Ascending aorta (tissue), 2 donors: ENCODE data around the gene KRT6A. TPM values are rescaled to one million over a fixed set of nuclear protein-coding genes. Genes with fewer than 3 reads are reported as not detected.

Source experiments
- DNase-seq, 2 donors: peaks; one replicate each; pipeline ENCODE4 v3.0.0-alpha.2; 2019; ENCODE audit warnings: low spot score in 2 of 2
- H3K27ac ChIP-seq, 2 donors: fragments of 200-600 bp; sonication (generic); one replicate each; pipeline ENCODE4 v1.5.1; 2016 to 2017; ENCODE audit warnings: mild to moderate bottlenecking in 1 of 2
- H3K27me3 ChIP-seq: fragments of 200-600 bp; sonication (generic); one replicate; pipeline ENCODE4 v1.5.1; 2017
- H3K36me3 ChIP-seq, 2 donors: fragments of 200-600 bp; sonication (generic); one replicate each; pipeline ENCODE4 v1.5.1; 2016
- H3K4me1 ChIP-seq, 2 donors: fragments of 200-600 bp; sonication (generic); one replicate each; pipeline ENCODE4 v1.5.1; 2016 to 2017; ENCODE audit warnings: mild to moderate bottlenecking in 1 of 2
- H3K4me3 ChIP-seq, 2 donors: fragments of 200-600 bp; sonication (generic); one replicate each; pipeline ENCODE4 v1.5.1; 2016 to 2017; ENCODE audit warnings: mild to moderate bottlenecking in 1 of 2
- H3K9me3 ChIP-seq, 2 donors: fragments of 200-600 bp; sonication (generic); one replicate each; pipeline ENCODE4 v1.5.1; 2016
- intact Hi-C: fragments of 100-400 bp; cut with DNase I; formaldehyde crosslinking; loops from one replicate; pipeline ENCODE4 v1.15.1; 2023
- total RNA-seq: library from RNA; depleted of rRNA; stranded (reverse); fragments of >200 nt; gene quantifications from one replicate; pipeline ENCODE4 v1.1.0, GENCODE V29; 2016
- TF ChIP-seq, protein P1 (sequence below), 3 experiments: fragments of 200-600 bp in 2 of 3; fragments of 450-650 bp in 1 of 3; sonication (generic) in 2 of 3; IDR thresholded peaks; one replicate each; pipeline ENCODE4 v1.5.1; 2016 to 2019; ENCODE audit warnings: antibody characterized with exemption in 3 of 3, mild to moderate bottlenecking in 1 of 3, moderate library complexity in 1 of 3

The KRT6A gene
- total RNA-seq, 1 donor from 2014 or later, result 3.4 TPM

DNA sequence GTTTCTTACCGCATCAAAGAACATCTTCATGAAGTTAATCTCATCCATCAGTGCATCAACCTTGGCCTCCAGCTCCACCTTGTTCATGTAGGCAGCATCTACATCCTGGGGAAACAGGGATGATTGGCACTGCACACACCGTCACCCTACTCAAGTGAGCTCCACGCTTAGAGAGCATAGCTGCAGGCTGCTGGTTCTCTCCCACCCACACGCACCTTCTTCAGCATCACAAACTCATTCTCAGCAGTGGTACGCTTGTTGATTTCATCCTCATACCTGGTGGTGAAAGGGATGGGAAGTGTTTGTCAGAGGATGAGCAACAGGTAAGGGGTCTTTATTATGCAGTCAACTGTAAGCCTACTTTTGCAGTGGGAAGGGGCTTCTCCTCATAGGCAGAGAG lies 24.8 kb upstream of the KRT6A start:
- H3K4me3 ChIP-seq, result no peak overlapping the region
- DNase-seq, result no peak

DNA sequence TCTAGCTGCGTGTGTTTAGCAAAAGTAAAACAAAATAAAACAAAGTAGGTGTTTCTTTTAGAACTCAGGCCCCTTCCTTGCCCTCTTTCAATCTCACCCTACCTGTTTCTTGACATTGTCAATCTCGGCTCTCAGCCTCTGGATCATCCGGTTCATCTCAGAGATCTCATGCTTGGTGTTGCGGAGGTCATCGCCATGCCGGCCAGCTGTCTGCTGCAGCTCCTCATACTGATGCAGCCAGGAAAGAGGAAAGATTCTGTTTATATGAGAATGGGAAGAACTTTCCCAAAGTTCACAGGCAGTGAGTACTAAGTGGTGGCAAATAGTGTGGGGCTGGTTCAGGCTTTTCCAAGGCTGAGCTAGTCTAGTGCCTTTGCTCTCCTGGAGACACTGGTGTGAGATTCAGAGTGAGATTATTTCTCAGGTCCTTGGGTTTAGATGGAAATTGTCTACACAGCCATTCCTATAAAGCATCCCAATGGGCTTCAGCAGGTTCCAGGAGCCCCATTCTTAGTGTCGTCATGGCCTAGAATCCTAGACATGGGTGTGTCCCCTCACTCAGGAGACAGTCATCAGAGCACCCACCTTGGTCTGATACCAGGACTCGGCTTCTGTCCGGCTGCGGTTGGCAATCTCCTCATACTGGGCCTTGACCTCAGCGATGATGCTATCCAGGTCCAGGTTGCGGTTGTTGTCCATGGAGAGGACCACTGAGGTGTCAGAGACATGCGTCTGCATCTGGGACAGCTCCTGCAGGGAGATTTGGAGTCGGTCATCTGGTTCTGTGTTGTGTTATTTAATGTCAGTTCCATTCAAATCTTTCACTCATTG lies 24.2 kb upstream of the KRT6A start:
- Histone ChIP-seq H3K4me1 (no peaks in the 10 kb centered on the region), H3K36me3 (no peaks in the 10 kb centered on the region), H3K27me3 (no peaks in the 10 kb centered on the region), H3K27ac (no peak overlapping the region), H3K4me3 (no peak overlapping the region), H3K9me3 (no peaks in the 10 kb centered on the region)
- no peak for DNase-seq
- TF ChIP-seq, protein P1, sequence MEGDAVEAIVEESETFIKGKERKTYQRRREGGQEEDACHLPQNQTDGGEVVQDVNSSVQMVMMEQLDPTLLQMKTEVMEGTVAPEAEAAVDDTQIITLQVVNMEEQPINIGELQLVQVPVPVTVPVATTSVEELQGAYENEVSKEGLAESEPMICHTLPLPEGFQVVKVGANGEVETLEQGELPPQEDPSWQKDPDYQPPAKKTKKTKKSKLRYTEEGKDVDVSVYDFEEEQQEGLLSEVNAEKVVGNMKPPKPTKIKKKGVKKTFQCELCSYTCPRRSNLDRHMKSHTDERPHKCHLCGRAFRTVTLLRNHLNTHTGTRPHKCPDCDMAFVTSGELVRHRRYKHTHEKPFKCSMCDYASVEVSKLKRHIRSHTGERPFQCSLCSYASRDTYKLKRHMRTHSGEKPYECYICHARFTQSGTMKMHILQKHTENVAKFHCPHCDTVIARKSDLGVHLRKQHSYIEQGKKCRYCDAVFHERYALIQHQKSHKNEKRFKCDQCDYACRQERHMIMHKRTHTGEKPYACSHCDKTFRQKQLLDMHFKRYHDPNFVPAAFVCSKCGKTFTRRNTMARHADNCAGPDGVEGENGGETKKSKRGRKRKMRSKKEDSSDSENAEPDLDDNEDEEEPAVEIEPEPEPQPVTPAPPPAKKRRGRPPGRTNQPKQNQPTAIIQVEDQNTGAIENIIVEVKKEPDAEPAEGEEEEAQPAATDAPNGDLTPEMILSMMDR (IDR thresholded peaks at IDR 0.05), result no peak
- intact Hi-C loops, result no loop called here

More for the DNA sequence above, 24.8 kb upstream of the KRT6A start:
- Histone ChIP-seq H3K36me3 (no peaks in the 10 kb centered on the region), H3K4me1 (no peaks in the 10 kb centered on the region), H3K9me3 (no peaks in the 10 kb centered on the region), H3K27ac (no peak overlapping the region), H3K27me3 (no peaks in the 10 kb centered on the region)
- intact Hi-C loops, result no loop called here
- TF ChIP-seq, protein P1 (IDR thresholded peaks at IDR 0.05), result no peak

DNA sequence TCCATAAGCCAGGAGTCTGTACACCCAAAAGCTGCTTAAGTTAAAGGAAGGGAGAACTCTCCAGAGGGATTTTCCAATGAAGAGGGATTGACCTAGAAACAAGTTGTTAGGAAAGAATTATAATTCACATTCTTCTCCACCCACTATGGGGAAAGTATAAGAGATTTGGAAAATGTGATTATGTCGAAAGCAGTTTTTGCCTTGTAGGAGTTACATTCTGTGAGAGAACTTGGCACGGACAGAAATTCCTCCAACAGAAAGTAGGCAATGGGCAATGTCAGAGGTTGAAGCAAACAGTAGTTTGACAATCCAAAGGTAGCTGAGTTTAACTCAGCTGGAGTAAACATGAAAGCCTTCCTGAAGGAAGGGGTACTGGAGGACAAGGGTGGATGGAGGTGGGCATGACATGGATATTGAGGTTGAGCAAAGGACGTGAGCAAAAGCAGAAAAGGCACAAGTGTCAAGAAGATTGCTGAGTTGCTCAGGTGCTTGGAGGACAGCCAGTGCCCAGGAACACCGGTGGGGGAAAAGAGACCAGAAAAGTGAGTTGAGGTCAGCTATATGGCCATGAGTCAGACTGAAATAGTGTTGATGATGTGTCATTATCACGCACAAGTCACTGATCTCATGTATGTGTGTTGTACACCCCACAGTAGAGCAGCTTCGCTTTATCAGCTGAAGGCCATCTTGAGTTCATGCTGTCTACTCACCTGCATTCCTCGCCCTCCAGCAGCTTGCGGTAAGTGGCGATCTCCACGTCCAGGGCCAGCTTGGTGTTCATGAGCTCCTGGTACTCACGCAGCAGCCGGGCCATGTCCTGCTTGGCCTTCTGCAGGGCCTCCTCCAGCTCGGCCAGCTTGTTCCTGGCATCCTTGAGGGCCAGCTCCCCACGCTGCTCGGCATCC lies 23.1 kb upstream of the KRT6A start:
- intact Hi-C loops, result no loop called here

DNA sequence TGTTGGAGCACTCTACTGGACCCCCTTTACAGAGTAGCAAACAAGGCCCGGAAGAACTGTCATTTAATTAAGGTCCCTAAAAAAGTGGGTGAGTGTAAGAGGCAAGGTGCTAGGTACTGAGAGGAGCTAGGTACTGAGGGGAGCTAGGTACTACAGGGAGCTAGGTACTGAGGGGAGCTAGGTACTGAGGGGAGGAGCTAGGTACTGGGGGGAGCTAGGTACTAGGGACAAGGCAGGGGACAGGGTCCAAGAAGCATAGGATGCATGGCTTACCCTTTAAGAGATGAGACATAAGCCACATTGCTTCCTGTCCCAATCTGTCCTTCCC lies 22.2 kb upstream of the KRT6A start:
- Histone ChIP-seq H3K27me3 (no peaks in the 10 kb centered on the region), H3K4me1 (no peaks in the 10 kb centered on the region), H3K27ac (no peak overlapping the region), H3K9me3 (peaks cover 0 to 6% of the 10 kb centered on the region in 2 donors), H3K36me3 (no peaks in the 10 kb centered on the region), H3K4me3 (no peak overlapping the region)
- intact Hi-C loops, result no loop called here
- no peak for DNase-seq
- TF ChIP-seq, protein P1 (IDR thresholded peaks at IDR 0.05), result no peak

More for the DNA sequence above, 23.1 kb upstream of the KRT6A start:
- Histone ChIP-seq H3K9me3 (peaks cover 0 to 2% of the 10 kb centered on the region in 2 donors), H3K27ac (no peak overlapping the region), H3K36me3 (no peaks in the 10 kb centered on the region), H3K4me1 (no peaks in the 10 kb centered on the region), H3K4me3 (no peak overlapping the region), H3K27me3 (no peaks in the 10 kb centered on the region)
- TF ChIP-seq, protein P1 (IDR thresholded peaks at IDR 0.05), result no peak
- DNase-seq, result no peak

DNA sequence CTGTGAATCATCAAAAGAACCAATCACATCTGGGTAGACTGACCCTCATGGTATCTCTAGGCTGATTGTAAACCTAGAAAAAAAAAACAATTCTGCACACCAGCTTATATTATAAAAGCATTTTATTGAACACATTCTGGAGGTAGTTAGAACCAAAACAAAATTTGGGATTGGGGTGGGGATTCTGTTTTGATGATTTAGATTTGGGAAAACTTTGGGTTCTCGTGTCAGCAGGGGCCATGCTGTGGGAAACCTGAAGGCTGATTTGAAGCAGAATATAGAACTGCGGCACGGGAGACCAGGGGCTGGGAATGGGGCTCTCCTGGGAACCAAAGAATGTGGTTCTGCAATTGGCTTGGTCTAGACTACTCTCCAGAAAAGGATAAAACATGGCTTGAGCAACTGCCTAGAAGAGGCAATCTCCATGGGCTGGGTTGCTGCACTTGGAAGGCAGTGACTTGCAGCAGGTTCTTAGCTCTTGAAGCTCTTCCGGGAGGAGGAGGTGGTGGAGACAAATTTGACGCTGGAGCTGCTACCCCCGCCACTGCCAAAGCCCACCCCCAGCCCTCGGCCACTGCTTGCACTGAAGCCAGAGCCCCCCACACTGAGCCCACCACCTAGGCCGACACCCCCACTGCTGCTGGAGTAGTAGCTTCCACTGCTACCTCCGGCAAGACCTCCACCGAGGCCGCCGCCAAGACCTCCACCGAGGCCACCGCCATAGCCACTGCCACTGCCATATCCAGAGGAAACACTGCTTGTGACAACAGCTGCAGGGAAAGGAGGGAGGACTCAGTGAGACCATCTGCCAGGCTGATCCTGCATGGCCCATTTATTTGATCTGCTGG lies 21.6 kb upstream of the KRT6A start:
- DNase-seq, result no peak
- Histone ChIP-seq H3K4me1 (no peaks in the 10 kb centered on the region), H3K27ac (no peak overlapping the region), H3K27me3 (no peaks in the 10 kb centered on the region), H3K9me3 (peaks cover 0 to 6% of the 10 kb centered on the region in 2 donors), H3K4me3 (no peak overlapping the region), H3K36me3 (no peaks in the 10 kb centered on the region)
- intact Hi-C loops, result no loop called here
- TF ChIP-seq, protein P1 (IDR thresholded peaks at IDR 0.05), result no peak
